Spleen (tissue), 7 donors: ENCODE measurements around the gene VANGL2.

Experiments
- POLR2A ChIP-seq, 3 donors: fragments of 450-650 bp; IDR thresholded peaks; one replicate each; pipeline ENCODE4 v1.5.1; 2017; ENCODE audit warnings: antibody characterized with exemption in 3 of 3, mild to moderate bottlenecking in 1 of 3
- TF ChIP-seq, protein P1 (sequence below), 11 experiments: fragments of 200-600 bp in 7 of 11; fragments of 450-650 bp in 4 of 11; sonication (generic) in 4 of 11; IDR thresholded peaks in 8 of 11; conservative IDR thresholded peaks in 3 of 11; 1 replicate in 7 of 11; 2 replicates in 4 of 11; pipeline versions ENCODE4 v1.4.0 to v1.8.0; 2016 to 2021; ENCODE audit warnings: antibody characterized with exemption in 11 of 11, inconsistent platforms in 4 of 11, mild to moderate bottlenecking in 1 of 11
- donor health status: DM: no; HTN: no; CAD: no; lungs with moderate emphysema.
- donor health status: DM: no; HTN: no; CAD: no.
- donor health status: DM: no; HTN: no; CAD: no.

GRCh38 chr1:160399544-160400222, 681 bp upstream of the VANGL2 start:
- TF ChIP-seq, protein P1, sequence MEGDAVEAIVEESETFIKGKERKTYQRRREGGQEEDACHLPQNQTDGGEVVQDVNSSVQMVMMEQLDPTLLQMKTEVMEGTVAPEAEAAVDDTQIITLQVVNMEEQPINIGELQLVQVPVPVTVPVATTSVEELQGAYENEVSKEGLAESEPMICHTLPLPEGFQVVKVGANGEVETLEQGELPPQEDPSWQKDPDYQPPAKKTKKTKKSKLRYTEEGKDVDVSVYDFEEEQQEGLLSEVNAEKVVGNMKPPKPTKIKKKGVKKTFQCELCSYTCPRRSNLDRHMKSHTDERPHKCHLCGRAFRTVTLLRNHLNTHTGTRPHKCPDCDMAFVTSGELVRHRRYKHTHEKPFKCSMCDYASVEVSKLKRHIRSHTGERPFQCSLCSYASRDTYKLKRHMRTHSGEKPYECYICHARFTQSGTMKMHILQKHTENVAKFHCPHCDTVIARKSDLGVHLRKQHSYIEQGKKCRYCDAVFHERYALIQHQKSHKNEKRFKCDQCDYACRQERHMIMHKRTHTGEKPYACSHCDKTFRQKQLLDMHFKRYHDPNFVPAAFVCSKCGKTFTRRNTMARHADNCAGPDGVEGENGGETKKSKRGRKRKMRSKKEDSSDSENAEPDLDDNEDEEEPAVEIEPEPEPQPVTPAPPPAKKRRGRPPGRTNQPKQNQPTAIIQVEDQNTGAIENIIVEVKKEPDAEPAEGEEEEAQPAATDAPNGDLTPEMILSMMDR (IDR thresholded peaks at IDR 0.05 in 8 of 11, conservative IDR thresholded peaks at IDR 0.05 in 3 of 11): no peak
- TF ChIP-seq POLR2A (IDR thresholded peaks at IDR 0.05): no peak
